Suprapubic skin (tissue), 4 donors: ENCODE measurements around the gene CCDC88C. TPM values are rescaled to one million over a fixed set of nuclear protein-coding genes. Genes with fewer than 3 reads are reported as not detected.

Source experiments
- DNase-seq, 2 donors: peaks; one replicate each; pipeline ENCODE4 v3.0.0-alpha.2; 2019; ENCODE audit warnings: low spot score in 2 of 2
- H3K27ac ChIP-seq: fragments of 200-600 bp; sonication (generic); one replicate; pipeline ENCODE4 v1.5.1; 2019
- H3K27me3 ChIP-seq: fragments of 200-600 bp; sonication (generic); one replicate; pipeline ENCODE4 v1.5.1; 2019
- H3K36me3 ChIP-seq: fragments of 200-600 bp; sonication (generic); one replicate; pipeline ENCODE4 v1.5.1; 2019
- H3K4me1 ChIP-seq: fragments of 200-600 bp; sonication (generic); one replicate; pipeline ENCODE4 v1.5.1; 2019
- H3K4me3 ChIP-seq: fragments of 200-600 bp; sonication (generic); one replicate; pipeline ENCODE4 v1.5.1; 2019; ENCODE audit warnings: mild to moderate bottlenecking
- H3K9me3 ChIP-seq: fragments of 200-600 bp; sonication (generic); one replicate; pipeline ENCODE4 v1.5.1; 2019
- CTCF ChIP-seq, 2 donors: fragments of 200-600 bp in 1 of 2; fragments of 450-650 bp in 1 of 2; sonication (generic) in 1 of 2; IDR thresholded peaks; one replicate each; pipeline ENCODE4 v1.5.1; 2016 to 2019; ENCODE audit warnings: antibody characterized with exemption in 2 of 2, mild to moderate bottlenecking in 1 of 2, moderate library complexity in 1 of 2
- EP300 ChIP-seq: sonication (generic); formaldehyde crosslinking; IDR thresholded peaks from one replicate; pipeline ENCODE4 v1.6.1; 2017; ENCODE audit warnings: antibody characterized with exemption
- POLR2A ChIP-seq, 2 donors: fragments of 450-650 bp; IDR thresholded peaks; one replicate each; pipeline ENCODE4 v1.6.1; 2017; ENCODE audit warnings: antibody characterized with exemption in 2 of 2, mild to moderate bottlenecking in 2 of 2, moderate library complexity in 2 of 2
- POLR2AphosphoS5 ChIP-seq, 3 donors: sonication (generic); formaldehyde crosslinking; IDR thresholded peaks; one replicate each; pipeline ENCODE4 v1.6.1; 2017; ENCODE audit warnings: antibody characterized with exemption in 3 of 3
- WGBS: methylation state at CpG from one replicate; pipeline ENCODE4 v1.1.5; 2018; 5-methylcytosine and 5-hydroxymethylcytosine counted together
- total RNA-seq, 4 donors: library from RNA; depleted of rRNA; stranded (reverse); fragments of >200 nt; gene quantifications; one replicate each; pipeline ENCODE4 v1.1.0, GENCODE V29; 2016

Gene CCDC88C
- total RNA-seq, 4 donors from 2014 or later: 16.6 to 25.0 (median 22.8) TPM

GRCh38 chr14:91281346-91281745, 136.3 kb downstream of the CCDC88C start:
- H3K27me3 ChIP-seq: no peaks in the 10 kb centered on the region
- peaks cover 21% of the 10 kb centered on the region for H3K36me3 ChIP-seq
- 78% methylated on average over 5 of the region's 9 CpGs for WGBS
- H3K4me3 ChIP-seq: no peak overlapping the region
- H3K4me1 ChIP-seq: no peaks in the 10 kb centered on the region
- H3K9me3 ChIP-seq: no peaks in the 10 kb centered on the region
- DNase-seq: no peak
- TF ChIP-seq POLR2AphosphoS5 (IDR thresholded peaks at IDR 0.05) (no peak), CTCF (IDR thresholded peaks at IDR 0.05) (no peak), EP300 (no peak), POLR2A (IDR thresholded peaks at IDR 0.05) (no peak)
- H3K27ac ChIP-seq: no peak overlapping the region

GRCh38 chr14:91280129-91280528, 137.5 kb downstream of the CCDC88C start:
- no peak for DNase-seq
- Histone ChIP-seq H3K36me3 (peaks cover 21% of the 10 kb centered on the region), H3K4me3 (no peak overlapping the region), H3K27ac (no peak overlapping the region), H3K4me1 (no peaks in the 10 kb centered on the region), H3K9me3 (no peaks in the 10 kb centered on the region), H3K27me3 (no peaks in the 10 kb centered on the region)
- 93% methylated on average over 3 of the region's 5 CpGs for WGBS
- TF ChIP-seq CTCF (IDR thresholded peaks at IDR 0.05): no peak
- no peak for TF ChIP-seq POLR2A (IDR thresholded peaks at IDR 0.05)
- no peak for TF ChIP-seq POLR2AphosphoS5 (IDR thresholded peaks at IDR 0.05)
- TF ChIP-seq EP300: no peak

GRCh38 chr14:91279354-91279753, 138.3 kb downstream of the CCDC88C start:
- no peaks in the 10 kb centered on the region for H3K27me3 ChIP-seq
- no peak overlapping the region for H3K4me3 ChIP-seq
- peaks cover 21% of the 10 kb centered on the region for H3K36me3 ChIP-seq
- no peak overlapping the region for H3K27ac ChIP-seq
- no peak for TF ChIP-seq POLR2A (IDR thresholded peaks at IDR 0.05)
- TF ChIP-seq EP300: no peak
- H3K4me1 ChIP-seq: no peaks in the 10 kb centered on the region
- no peaks in the 10 kb centered on the region for H3K9me3 ChIP-seq
- 87% methylated on average over 10 of the region's 10 CpGs for WGBS
- no peak for DNase-seq

- WGBS: 98% methylated on average over 5 of the region's 5 CpGs
- H3K27ac ChIP-seq: no peak overlapping the region
- no peaks in the 10 kb centered on the region for H3K9me3 ChIP-seq
- H3K4me1 ChIP-seq: no peaks in the 10 kb centered on the region
- no peaks in the 10 kb centered on the region for H3K27me3 ChIP-seq
- H3K4me3 ChIP-seq: no peak overlapping the region
- DNase-seq: no peak
- no peak for TF ChIP-seq EP300
- no peak for TF ChIP-seq CTCF (IDR thresholded peaks at IDR 0.05)
- TF ChIP-seq POLR2AphosphoS5 (IDR thresholded peaks at IDR 0.05): no peak
- TF ChIP-seq POLR2A (IDR thresholded peaks at IDR 0.05): no peak
- peaks cover 21% of the 10 kb centered on the region for H3K36me3 ChIP-seq
Observed at GRCh38 chr14:91278383-91278715, 139.3 kb downstream of the CCDC88C start.

GRCh38 chr14:91277546-91278382, 139.9 kb downstream of the CCDC88C start:
- Histone ChIP-seq H3K27ac (no peak overlapping the region), H3K4me3 (no peak overlapping the region), H3K27me3 (no peaks in the 10 kb centered on the region), H3K9me3 (no peaks in the 10 kb centered on the region), H3K36me3 (peaks cover 17% of the 10 kb centered on the region), H3K4me1 (no peaks in the 10 kb centered on the region)
- TF ChIP-seq POLR2A (IDR thresholded peaks at IDR 0.05) (no peak), CTCF (IDR thresholded peaks at IDR 0.05) (no peak), EP300 (no peak), POLR2AphosphoS5 (IDR thresholded peaks at IDR 0.05) (no peak)
- 79% methylated on average over 19 of the region's 30 CpGs for WGBS
- no peak for DNase-seq
